HuH-7 (cell line): ENCODE results near the gene CTIF.

Experiments used
- DNase-seq: peaks from one replicate; pipeline ENCODE4 v3.0.0; 2011; ENCODE audit warnings: low spot score

Gene CTIF

DNA sequence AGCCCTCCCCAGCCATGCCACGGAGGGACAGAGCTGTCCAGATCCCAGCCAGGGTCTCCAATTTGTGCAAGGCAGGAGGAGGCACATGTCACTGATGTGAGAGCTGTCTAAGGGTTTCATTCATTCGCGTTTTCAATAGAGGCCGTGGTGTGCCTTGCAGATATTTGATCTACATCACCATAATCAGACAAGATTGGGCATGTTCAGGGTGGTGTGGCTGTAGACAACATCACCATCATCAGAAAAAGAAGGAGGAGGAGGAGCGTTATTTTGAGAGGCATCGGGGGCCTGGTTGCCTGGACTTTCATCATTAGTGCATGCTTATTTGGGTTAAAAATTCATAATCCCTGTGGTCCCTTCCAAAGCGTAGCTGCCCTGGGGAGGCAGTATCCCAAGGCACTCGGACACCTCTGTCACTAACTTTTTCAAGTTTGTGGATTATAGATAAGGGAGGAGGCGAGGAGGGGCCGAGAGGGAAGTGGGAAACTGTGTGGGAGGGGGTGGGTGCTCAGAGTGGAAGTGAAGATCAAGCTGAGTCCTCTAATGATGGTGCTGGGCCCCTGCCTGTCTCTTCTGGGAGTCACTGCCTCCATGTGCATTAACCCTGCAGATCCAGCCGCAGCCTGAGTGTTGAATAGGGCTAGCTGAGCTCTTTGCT lies 194.1 kb downstream of the CTIF start:
- DNase-seq = no peak

DNA sequence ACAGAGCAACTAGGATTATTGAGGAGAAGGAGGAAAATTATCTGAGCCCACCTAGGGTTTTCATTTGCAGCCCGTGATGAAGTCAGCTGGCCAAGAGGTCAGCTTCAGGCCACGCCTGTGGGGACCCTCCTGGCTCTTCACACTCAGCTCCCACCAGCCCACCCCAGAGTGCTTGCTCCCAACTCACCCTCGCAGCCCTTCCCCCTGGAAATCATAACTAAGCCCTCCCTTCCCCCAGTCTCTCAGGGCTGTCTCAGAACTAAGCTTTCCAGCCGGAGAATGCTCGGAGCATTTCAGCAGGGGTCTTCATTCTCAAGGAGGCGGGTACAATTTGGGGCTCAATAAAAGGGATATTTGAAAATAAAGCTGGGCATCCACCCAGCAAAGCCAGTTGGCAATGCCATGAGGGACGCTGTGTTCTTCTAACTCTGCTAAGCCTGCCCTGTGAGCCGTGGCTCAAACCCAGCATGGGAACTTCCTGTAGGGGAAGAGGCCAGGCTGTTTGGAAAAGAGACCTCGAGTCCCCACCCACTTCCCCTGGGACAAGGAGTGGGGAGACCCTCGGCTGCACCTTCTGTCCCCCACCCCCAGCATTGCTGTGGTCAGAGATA lies 194.9 kb downstream of the CTIF start:
- no peak for DNase-seq

DNA sequence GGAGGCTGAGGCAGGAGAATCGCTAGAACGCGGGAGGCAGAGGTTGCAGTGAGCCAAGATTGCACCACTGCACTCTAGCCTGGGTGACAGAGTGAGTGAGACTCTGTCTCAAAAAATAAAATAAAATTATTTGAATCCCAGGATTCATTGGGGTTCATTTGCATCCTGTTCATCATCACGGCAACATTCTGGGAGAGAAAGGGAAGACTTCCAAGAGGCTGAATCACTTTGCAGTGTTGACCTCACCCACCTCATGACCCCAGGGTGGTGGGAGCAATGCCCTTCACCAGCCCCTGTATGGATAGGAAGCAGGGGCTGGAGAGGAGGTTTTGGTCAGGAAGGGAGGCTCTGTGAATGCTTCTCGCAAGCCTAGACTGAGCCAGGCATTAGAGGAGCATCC lies 195.6 kb downstream of the CTIF start:
- no peak for DNase-seq

DNA sequence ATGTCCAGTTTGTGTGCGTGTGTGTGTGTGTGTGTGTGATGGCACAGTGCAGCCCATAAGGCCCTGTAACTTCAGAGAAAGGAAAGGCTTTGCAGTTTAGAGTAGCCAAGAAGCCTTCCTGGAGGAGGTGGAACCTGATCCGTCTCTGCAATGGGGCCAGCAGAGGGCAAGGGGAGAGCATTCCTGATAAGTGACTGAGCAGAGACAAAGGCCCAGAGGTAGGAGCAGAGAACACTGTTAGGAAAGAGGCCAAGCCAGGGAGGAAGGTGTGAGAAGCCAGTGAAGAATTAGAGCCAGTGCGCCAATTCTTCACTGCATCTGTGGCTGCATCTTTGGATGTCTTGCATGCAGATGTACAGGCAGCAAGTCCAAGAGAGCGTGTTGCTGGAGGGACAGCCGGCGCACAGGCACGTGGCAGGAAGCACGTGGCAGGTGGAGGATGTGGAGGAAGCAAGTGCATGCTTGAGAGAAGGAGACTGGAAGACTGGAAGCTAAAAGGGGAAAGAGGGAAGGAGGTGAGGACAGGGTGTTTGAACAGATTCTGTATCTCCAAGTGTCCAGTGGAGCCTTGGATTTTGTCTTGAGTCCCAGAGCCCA lies 196.3 kb downstream of the CTIF start:
- DNase-seq = peak; percentile 28

DNA sequence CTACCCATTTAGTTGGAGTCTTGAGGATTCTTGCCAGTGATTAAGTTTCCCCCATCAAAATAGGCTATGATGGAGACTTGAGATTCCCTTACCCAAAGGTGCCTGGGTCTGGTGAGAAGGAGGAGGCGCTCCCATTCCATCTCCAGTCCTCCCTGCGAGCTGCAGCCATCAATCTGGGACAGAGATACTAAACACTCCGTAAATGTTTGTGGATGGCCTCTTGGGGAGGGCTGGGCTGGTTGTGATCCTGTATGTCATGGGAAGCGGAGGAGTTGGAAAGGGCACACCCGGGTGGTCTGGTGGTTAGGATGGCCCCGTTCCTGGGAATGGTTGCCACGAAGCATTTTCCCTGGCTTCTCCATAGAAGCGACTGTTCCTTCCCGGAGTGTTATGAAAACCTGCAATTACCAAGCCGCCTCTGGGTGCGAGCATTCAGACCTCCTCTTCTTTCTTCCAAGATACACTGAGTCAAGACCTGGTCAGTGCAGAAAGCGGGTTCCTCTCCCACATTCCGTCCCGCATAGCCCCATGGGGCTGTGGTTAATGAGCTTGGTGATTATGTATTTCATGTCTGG lies 196.9 kb downstream of the CTIF start:
- DNase-seq = no peak

DNA sequence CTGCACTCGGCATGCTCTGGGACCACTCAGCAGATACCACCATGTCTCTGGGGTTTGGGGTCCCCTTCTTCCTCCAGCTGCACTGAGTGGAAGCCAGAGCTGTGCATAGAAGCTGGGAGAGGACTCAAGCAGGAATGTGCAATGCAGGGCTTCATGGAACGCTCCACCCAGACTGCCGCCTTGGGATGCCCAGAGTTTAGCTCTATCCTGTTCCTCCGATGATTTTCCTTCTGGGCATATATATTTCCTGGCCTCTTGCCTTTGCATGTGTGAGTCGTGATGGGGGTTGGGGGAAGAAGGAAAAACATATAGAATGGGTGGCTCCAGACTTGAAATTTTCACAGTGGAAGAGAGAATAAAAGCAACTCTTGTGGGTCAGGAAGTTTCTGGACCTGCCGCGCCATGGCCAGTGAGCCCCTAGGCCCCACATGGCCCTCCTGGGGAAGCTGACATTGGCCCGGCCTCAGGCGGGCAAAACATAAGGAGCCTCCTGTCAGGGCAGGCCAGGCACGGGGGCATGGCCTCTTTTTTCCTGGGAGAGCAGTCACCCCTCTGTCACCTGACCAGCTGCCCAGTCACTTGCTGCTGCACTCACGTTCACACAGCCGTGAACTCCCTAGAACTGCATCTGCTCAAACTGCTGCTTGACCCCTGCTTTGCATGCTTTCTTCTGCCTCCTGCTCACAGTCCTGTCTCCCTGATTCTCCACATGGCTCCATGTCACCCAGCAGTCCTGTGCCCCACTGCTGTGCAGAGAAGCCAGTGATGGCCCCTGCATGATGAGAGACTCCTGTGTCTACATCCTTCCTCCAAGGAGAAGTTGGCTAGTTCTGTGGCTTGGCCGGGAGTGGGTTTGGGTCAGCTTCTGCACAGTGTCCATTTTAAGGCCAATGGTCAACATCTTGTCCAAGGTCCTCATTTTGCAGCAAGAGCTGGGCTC lies 197.8 kb downstream of the CTIF start:
- DNase-seq = no peak

DNA sequence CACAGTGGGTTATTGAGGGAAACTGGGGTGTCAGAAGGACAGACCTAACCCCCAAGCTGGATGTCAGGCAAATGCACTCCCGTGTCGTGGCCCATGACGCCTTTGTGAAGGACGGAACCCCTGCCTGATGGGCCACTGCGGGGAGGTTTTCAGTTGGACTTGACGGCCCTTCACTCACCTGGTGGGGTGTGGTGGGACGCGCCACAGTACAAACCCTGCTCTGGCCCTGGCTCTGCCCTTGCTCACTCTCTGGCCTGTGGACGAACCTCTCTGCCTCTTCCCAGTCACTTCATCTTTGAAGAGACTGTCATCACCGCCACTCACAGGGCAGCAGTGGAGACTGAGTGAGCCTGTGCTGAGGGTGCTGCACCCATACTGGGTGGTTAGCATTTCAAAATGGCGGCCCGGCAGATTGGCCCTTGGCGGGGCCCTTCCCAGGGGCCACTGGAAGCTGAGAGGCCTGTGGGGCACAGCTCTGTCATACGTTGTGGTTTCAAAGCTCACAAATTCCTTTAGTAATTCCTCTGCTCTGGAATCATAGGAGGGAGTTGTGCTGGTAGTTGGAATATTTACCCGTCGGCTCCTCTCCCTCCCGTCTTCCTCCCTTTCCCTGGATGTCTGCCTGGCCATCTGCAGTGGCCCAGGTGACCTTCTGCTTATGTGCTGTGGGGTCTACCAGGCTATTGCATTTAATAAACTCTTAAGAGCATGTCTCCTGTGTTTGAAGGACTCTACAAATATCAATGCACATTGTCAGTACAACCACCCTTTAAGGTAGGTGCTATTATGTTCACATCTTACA lies 200.6 kb downstream of the CTIF start:
- DNase-seq = no peak

DNA sequence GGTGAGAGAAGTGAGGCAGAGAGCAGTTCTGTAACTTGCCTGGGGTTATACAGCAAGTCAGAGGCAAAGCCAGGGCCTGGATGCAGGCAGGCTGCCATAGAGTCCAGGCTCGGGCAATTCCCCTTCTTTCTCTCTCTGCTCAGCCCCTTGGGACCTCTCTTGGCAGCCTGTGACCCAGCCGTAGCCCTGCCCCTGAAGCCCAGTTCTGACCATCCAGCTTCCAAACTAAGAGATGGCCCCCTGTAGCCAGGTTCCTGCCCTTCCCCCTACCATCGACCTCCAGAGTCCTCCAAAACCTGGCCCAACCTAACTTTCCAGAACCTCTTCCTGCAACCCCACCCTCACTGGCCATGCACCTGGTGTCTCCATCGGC lies 201.2 kb downstream of the CTIF start:
- no peak for DNase-seq

DNA sequence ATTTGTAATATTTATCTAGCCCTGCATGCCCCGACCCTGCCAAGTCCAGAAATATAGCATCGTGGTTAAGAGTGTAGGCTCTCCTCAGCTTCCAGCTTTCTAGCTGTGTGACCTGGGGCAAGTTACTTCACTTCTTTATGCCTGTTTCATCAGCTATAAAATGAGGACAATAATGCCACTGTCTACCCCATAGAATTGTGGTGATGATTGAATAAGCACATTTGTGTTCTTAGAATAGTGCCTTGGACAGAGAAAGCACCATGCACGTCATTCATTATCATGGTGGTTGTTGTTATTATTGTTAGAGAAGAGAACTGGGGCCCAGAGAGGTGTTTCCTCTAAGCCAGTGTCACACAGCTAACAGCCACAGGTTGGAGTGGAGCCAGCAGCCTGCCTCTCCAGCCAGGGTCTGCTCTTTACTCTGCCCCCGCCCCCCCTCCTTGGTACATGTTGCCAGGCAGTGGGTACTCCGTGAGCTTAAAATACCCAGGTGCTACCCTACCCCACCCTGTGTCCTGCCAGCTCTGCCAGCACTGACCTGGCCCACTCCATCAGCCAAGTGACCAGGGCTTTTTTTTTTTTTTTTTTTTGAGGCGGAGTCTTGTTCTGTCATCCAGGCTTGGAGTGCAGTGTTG lies 202.1 kb downstream of the CTIF start:
- DNase-seq = no peak

DNA sequence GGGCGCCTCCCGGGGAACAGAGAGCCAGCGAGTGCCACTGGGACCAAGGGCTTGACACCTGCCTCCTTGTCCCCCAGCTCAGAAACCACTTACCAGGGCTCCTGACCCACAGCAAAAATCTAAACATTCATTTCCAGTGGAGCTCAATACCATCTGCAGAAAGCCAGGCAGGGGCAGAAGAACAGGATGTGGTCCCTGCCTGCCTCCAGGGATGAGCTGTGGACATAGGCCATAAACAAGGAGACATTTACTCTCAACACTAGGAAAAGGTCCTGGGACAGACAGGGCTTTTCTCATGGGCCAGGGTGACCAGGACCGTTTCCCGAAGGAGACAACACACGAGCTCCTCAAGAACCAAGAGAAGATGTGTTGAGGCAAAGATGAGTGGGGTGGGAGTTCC lies 203.0 kb downstream of the CTIF start:
- DNase-seq = no peak

DNA sequence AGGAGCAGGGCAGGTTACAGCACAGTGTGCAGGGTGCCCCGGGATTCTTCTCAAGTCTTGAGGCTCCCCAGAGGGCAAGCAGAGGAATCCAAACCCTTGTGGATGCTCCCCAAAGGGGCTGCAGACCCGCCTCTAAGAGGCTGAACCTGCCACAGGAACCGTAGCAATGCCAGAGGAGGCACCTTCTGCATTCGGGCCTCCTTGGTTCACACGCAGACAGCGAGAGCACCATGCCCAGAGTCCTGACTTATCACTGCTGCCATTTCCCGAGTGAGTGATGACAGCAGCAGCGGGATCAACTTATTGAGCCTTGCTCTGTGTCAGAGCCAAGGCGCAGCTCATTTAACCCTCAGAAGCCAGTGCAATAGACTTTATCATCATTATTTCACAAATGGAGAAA lies 203.5 kb downstream of the CTIF start:
- no peak for DNase-seq

DNA sequence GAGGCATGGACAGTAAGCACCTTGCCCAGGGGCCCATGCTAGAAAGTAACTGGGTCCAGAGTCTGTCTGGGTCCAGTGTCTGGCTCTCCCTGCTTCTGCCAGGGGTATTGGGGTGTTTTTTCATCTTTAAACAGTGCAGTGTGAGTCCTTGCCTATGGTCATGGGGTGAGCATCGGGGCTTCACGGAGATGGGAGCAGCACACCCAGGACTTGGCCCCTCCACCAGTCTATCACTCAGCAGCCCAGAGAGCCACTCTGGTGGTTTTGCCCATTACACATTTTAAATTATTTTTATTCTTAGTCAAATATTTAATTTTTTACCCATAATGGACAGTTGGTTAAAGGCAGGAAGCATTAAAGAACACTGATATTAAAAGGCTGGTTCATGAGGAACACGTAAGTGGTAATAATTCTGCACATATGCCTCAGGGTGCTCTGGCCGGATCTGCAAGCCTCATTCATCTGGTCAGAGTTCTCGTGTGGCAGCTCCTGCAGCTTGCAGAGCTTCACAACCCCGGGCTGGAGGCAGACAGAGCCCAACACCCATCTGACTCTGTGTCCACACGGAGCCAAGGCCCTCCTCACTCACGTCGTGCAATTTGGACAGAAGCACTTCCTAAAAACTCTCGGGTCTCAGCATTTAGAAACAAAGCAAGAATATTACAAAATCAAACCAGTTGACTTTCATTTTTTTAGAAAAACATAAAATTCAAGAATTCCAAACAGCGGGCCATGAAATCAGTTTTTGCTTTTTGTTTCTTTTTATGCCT lies 204.1 kb downstream of the CTIF start:
- DNase-seq = no peak

DNA sequence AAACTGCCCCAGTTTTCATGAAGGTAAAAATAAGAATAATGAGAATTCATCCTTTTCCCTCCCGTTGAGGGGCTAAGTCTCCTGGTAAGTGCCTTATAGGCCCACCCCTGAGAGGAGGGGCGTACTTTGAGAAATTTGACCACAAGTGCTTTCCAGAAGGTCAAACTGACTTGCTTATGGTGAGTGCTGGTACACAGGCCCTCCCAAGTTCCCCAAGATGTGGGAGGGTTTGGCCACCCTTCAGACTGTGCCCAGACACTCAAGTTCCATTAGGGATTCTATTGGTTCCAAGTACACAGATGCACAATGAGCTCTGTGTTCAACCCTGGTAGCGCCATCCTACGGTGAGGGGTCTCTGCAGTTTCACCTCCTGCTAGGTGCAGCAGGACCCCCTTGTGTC lies 205.1 kb downstream of the CTIF start:
- no peak for DNase-seq

DNA sequence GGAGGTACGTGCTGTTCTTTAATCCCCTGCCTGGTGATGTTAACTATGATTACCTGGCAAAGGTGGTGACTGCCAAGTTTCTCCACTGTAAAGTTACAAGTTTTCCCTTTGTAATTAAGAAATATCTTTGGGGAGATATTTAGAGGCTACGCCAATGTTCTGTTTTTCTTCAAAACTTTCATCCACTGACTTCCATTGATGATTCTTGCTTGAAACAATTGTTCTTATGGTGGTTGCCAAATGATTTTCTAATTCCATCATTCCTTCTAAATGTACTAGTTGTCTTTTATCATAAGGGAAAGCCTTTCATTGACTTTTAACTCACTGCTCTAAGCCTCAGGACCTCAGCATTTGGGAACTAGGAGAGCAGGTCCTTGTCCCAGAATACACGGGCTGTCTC lies 206.5 kb downstream of the CTIF start:
- DNase-seq = no peak

DNA sequence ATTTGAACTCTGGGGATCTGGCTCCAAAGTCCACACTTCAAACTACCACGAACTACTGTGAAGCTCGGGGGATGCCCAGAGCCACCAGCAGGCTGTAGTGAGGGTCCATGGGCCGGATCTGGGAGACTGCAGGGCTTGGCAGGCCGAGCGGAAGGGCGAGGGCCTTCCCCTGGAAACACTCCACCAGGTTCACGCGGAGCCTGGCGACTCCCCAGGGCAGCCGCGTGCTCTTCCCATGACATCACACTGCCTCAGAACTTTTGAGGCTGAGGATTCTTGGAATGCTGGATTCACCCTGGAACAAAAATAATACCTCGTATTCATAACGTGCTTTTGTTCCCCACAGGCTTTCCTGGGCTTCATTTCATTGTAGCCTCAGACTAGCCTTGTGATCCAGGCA lies 210.9 kb downstream of the CTIF start:
- no peak for DNase-seq

DNA sequence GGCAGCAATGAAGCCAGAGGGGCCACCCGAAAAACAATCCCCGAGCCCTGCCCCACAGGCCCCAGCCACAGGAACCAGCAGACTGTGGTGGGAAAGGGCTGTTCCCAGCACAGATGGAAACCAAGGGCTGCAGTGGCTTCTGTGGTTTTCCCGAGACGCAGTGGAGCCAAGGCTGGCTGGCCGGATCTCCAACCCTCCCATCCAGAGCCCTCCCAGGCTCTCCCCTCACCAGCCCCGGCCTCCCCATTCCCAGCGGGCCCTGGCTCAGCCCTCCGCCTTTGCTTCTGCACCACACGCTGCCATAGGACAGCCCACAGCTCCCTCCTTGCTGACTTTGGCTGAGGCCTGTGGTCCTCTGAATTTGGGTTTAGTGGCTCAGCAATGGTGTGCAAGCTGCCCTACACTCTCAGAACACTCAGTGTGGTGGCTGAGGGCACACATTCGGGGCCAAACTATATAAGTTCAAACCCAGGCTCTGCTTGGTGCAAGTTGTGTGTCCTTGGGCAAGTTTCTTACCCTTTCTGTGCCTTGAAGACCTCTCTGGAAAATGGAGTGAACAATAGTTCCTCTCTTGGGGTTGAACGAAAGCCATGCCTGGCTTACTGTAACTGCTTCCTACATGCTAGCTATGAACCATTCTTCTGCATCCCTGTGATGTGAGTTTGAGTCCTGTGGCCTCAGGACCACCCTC lies 211.8 kb downstream of the CTIF start:
- DNase-seq = no peak

DNA sequence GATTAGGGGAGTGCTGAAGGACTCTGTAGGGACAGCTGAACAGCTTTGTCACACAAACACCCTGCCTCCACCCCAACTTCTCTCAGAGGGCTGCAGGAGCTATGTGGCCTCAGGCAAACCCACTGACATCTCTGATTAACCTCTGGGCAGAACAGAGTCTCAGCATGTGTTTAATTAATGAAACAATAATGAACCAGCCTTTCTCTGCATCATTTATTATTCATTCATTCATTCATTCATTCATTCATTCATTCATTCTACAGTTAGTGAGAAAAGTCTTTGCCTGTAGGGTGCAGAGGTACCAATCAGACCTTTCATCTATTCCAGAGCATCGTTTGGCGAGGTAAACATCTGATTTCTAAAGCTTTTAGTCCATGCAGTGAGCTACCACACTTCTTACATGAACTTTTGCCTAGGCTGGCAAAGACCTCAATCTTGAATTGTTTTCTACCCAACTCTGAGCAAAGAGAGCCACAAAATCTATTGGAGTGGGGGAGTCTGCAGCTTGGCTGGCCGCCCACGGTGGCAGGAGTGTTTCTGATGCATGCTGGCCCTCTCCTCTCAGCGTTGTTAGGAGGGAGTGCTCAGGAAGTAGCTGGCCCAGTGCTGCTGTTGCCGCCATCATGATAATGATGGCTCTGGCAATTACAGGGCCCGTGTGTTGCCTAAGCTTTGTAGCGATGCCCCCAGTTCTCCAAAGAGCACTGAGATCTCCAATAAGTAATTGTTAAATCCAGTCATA lies 213.1 kb downstream of the CTIF start:
- no peak for DNase-seq

DNA sequence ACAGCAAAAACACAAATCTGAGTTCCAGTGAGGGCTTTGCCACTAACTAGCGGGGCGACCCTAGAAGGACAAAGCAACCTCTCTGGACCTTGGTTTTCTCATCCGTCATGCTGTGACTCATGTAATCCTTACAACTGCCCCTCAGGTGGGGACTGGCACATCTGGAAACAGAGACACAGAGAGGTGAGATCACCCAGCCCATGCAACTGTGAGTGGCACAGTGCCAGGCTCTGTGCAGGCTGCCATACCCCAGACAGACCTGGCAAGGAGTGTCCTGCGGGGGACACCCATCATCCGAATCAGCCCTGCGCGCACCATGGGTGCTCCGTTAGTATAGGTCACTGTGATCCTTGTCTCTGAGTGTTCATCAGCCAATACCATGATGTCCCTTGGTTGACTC lies 213.6 kb downstream of the CTIF start:
- DNase-seq = no peak

DNA sequence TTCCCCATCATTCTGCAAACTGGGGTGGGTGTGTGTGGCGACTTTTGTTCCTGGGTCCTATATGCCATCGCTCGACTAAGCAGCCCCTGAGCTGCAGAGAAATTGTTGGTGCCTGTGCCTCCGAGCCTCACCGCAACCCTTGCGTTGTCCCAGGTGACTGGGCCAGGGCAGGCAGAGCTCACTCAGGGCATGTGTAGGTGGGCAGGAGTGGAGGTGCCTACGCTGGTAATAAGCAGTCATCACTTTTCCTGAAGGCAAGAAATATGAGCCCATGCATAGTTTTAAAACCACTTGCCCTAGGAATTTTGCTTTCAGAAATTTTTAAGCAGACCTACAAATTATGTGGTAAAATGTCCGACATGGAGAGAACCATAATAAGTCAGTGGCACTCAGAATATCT lies 214.1 kb downstream of the CTIF start:
- DNase-seq = no peak
